HG02623 (cell line): Measurements from ENCODE around the gene LDLRAD4.

Source experiments
- ATAC-seq: cut with Tn5 transposase; IDR thresholded peaks from one replicate; pipeline ENCODE4 v1.9.1; 2021; ENCODE audit warnings: moderate library complexity; ENCODE audit not compliant: unreplicated experiment

Gene LDLRAD4

DNA sequence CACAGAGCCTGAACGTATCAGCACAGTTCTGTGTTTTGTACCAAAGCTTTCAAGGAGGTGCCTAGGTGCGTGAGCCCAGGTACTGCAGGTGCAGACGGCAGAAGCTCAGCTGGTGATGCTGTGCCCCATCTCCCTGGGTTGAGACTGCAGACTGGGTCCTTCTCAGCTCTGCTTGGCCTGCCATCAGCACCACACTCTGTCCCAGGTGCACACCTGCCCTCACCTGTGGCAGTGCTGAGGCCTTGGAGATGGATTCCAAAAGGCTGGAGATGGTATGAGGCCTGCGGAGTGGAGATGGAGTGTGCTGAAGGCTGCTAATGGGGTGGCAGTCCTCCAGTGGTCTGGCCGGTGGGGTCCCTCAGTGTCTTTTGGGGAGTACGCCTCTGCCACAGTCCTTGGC lies 9.3 kb downstream of the LDLRAD4 start:
- ATAC-seq = no peak

DNA sequence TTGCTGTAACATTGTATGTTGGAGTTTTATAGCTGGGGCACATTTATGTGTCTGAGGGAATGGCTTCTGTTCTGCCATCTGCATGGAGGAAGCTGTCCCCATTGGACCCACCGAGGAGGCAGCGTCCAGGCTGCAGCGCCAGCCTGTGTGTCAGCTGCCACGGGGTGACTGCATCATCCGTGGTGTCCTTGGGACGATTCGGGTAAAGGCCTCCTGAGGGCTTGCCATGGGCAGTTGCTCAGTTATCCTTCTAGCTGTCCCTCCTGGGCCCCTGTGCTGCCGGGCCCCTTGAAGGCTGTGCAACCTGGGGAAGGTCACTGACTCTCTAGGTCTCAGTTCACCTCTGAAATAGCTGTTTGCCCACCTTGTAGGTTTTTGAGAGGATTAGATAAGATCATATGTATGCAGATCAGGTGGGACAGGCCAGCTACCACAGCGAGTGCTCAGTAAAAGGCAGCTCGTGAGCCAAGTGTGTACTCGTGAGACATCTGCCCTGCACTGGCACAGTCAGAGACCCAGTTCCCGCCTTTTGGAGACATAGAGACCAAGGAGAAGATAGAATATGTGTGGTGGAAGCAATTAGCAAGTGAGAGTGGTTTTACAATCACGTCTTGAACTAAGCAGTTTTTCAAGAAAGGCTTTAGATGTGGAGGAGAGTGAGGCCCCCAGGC lies 10.6 kb downstream of the LDLRAD4 start:
- ATAC-seq = no peak

DNA sequence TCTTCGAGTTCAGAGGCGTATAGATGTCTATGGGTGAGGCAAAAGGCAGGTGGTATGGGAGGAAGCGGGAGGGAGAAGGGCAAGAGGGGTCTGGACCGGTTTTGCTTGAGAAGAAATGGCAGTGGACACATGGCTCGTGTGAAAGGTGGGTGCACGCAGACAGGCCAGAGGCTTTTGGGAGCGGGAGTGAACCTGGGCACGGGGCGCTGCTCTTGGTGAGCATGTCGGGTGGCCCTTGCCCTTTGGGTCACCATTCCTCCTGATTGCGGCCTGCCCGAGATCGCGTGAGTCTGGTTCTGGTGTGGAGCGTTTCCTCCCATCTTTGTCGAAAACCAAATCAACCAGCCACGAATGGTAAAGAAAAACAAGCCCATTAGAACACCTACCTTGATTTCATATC lies 12.6 kb downstream of the LDLRAD4 start:
- ATAC-seq = no peak

DNA sequence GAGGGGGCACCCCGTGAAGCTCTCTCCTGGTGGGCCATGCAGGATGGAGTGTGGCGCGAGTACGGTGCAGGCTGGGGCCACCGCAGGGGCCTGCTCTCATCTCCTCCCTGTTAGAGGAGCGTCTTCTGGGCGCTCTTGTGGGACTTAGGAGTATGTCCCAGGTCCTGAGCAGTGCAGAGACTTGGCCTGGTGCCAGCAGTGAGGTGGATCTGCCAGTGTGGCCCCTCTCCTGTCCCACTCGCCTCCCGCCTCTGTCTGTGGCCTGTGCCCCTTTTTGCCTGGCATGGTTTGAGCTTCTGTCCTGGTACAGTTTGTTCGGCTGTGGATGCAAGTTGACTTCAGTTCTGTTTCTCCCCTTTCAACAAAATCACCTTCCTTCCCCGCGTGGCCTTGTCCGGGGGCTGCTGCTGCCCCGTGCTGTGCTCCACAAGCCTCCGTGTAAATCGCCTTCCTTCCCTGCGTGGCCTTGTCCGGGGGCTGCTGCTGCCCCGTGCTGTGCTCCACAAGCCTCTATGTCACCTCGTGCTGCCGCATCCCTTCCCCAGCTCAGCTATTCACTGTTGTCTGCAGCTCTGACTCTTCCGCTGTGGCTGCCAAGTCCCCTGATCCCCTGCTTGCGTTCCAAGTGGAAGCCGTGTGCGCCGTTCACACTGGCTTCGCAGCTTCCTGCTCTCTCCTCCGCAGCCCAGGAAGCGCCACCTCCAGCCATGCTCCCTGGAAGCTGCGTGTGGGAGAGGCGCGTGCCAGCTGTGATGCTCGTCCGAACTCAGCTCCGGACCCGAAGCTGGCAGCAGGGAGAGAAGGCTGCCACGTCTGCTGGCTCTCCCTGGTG lies 13.7 kb downstream of the LDLRAD4 start:
- no peak for ATAC-seq

DNA sequence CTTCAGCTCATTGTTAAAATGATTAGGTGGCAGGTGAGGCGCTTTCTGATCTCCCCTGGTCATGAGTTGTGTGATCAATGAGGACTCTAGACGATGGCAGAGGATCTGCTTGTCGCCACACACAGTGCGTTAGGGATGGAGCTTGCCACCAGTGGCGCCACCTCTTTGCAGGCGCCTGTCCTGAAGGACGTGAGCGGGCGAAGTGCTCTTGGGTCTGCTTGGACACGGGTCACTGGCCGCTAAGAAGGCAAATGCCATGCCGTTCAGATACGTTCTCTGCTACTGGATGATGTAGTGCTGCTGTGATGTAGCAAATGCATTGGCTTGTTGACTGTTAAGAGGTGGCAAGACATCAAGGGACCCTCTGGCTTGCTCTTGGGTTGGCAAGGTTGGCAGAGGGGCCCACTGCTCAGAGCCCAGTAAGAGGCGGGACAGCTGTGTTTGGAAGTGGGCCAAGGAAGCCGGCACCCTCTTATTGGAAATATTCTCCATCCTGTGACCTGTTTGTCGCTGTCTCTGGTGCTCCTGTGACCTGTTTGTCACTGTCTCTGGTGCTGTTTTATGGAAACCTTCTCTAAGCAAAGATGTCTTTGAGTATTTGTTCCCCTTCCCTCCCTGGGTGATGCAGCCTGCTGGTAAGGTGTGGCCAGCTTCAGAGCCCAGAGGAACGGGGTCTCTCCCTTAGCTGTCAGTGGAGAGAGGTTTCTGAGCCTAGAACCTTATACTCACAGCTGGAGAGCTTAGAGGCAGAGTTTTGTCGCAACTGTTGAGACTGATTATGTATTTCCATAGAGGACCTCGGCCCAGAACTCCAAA lies 14.6 kb downstream of the LDLRAD4 start:
- no peak for ATAC-seq

DNA sequence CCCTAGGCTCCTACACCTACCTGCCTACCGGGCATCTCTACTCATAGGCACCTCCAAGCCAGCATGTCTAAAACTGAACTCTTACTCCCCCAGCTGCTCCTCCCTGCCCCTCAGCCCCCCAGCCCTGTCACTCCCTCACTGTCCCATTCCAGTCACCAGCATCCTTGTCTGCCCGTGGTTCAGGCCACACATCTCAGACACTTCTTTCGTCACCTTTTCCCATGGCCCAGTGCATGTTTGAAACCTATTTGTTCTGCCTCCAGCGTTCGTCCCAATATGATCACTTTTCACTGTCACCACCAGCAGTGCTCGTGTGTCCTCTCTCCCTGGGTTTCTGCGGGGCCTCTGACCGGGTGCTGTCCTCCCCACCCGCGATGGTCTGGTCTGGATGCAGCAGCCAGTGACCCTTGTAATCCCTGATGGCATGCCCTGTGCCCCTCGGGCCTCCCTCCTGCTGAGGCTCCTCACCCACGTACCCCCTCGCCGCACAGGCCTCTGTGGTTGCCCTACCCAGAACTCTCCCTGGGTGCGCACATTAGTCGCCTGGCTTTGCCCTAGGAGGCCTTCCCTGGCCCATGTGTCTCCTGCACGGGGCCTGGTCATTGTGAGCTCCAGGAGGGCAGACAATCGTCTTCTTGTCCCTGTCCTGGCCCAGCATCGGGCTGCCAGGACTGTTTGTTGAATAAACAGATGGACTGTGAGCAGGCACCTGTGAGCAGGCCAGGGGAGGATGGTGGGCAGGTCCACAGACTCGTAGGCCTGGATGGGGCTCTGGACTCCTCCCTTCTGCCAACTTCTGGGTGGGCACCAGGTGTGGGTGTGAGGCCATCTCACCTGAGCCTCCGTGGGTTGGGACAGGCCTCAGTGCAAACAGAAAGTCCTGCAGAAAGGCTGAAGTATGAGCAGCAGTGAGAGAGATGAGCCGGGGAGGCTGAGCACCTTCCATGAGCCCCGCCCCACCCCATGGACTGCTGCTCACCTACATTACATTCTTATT lies 15.5 kb downstream of the LDLRAD4 start:
- no peak for ATAC-seq

DNA sequence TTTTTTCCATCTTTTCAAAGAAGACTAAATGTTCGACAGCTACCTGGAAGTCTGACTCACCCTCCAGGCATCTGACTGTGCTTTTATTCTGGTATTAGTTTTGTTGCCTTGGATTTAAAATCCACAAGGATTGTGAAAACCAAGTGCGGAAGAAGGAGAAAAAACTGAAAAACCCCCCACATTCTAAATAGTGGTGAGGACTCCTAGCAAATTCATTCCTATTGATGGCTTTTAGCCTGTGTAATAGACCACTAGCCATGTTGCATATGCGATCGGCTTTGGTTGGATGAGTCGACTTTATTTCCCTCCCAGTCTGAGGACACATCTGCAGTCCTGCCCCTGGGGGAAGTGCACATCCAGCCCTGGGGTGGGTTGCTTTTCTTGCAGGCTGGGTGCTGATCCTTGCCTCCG lies 16.9 kb downstream of the LDLRAD4 start:
- no peak for ATAC-seq

DNA sequence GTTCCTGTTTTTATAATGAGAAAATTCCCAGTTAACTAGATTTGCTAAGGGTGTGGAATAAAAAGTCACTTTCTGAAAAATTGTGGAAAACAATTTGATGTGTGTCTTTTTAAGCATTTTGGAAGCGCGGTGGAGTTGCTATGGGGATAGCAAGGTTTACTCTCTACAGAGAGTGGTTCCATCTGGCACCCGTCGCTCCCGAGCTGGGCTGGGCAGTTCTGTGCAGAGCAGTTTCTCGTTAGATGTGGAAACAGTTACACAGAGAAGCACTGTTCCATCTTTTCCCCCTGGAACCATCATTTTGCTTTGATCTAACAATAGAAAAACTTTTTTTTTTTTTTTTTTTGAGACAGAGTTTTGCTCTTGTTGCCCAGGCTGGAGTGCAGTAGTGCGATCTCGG lies 17.4 kb downstream of the LDLRAD4 start:
- ATAC-seq = no peak

DNA sequence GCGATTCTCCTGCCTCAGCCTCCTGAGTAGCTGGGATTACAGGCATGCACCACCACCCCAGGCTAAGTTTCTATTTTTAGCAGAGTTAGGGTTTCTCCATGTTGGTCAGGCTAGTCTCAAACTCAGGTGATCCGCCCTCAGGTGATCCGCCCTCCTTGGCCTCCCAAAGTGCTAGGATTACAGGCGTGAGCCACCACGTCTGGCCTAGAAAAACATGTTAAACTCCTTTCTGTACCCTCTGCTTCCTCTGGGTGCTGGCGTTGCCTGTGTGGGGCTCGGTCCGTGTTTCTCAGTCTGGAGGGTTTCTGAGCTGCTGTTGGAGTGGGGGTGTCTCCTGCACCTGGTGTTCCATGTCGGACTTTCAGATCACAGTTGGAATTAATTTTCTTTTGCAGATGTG lies 17.9 kb downstream of the LDLRAD4 start:
- ATAC-seq = no peak

DNA sequence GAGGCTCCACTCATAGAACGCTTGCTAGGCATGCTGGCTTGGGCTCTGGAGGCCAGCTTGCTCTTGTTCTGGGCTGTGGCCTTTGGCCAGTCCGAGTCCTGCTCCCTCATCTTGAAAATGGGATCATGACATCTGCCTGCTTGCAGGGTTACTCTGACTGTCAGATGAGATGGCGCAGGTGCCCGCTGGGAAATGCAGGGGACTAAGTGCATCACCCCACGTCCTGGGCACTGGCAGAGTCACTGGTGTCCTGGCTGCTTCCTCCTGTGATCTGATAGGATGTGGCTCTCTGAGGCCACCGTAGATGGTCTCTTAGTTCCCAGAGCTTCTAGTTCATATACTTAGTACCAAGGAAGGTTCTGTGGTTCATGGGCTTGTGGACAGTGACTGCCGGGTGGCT lies 18.5 kb downstream of the LDLRAD4 start:
- ATAC-seq = no peak

DNA sequence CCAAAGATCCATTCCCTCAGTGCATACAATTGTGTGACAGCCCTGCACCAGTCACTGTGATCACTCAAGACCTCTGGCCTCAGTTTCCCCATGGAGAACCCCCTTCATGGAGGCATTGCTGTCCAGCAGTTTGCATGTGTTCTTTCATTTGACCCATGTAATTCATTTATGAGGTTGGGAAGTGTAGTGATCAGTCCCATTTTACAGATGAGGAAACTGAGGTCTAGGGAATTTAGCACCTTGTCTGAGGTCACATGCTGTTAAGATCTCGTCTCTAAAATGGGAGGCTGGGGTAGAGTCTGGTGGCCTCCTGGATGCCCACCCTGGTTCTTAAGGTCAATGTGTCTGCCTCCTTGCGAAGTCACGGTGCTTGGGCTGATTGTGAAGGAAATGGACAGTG lies 19.1 kb downstream of the LDLRAD4 start:
- ATAC-seq = no peak

DNA sequence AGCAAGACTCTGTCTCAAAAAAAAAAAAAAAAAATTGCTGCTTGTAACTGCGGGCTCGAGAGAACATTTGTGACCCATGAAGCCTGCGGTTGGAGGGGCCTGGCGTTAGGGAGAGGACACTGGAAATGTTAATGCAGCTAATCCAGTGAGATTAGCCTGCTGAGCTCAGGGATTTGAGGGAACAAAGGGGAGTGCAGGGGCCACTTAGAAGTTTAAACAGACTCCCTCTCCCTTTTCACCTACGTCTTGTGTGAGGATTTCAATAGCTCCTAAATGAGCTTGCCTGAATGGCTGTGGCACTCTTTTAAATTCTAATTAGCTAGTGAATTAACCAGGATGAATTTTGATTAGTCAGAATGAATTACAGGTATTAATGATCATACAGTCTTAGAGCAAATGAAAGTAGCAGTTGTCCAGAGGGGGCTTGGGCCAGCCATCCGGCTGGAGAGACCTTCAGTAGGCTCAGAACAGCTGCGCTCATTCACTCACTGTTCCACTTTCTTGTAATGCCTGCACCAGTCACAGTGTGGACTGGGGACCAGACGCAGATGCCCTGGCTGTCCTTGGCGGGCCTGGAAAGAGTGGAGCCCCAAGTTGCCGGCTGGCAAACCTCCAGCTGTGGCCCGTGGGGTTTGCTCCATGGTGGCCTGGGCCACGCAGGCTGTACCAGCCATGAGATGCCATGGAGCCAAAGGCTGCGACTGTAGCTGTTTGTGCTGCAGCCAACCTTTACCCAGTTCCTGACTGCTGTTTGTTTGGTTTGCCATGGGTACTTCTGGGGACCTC lies 20.8 kb downstream of the LDLRAD4 start:
- ATAC-seq = no peak

DNA sequence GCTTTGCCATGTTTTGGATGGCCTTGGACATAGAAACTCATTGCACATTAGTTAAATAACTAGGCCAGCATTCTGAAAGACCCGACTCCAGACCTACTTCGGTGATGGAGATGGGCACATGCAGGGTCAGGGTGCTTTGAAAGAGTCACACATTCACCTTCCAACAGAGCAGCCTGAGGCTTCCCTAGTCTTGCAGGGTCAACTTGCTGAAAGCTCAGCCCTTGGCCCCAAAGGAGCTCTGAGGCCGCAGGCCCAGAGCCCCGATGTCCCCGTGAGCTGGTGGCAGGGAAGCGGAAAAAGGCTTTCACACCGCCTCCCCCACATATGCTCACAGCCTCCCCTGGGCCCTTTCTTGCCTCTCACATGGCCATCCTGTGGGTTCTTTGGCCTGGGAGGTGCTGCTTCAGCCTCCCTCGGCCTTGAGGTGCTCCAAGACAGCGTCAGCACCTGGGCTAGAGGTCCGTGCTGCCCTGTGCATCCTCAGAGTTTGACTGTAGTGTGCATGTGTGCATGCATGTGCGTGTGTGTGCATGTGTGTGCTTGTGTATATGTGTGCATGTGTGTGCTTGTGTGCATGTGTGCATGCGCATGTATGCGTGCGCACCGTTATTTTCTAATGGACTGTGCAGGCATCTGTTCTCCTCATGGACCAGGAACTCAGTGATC lies 21.6 kb downstream of the LDLRAD4 start:
- ATAC-seq = no peak

DNA sequence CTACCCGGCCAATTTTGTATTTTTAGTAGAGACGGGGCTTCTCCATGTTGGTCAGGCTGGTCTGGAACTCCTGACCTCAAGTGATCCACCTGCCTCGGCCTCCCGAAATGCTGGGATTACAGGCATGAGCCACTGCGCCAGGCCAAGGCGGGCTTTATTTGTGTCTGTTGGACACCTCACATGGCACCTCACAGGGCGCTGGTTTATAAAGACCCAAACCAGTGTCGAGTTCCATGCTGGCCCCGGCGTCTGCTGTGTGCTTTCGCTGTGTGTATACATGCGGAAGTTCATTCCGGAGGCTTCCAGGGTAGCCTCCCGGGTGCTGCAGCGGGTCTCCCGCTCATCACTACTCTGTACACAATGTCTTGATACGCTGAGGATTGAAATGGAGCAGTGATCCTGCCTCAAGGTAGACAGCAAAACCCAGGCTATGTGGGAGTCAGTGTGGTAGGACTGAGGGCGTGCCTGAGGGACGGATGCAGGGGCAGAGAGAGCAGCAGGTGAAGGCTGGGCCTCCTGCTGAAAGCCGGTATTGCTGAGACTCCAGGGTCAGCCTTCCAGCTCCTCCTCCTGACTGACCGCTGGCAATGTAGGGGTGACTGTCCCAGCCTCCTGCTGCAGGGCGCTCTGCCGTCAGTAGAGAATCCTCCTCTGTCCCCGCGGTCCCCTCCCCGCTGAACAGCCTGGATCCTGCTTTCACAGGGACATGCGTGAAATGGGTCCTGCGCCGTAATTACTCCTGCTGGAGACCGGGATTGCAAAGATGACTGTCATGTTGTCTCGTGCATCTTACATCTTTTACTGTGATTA lies 22.7 kb downstream of the LDLRAD4 start:
- ATAC-seq = no peak

DNA sequence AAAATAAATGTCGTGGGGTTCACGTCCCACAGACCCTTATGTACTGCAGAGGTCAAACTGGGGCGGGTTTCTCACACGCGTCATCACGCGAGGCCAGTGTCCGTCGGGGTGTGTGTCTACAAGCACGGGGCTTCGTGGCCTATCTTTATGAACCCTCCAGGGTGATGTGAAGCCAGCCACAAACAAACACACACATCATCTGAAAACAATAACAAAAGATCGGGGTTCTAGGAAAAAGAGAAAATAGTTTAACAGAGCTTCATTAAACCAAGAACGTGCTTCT lies 23.3 kb downstream of the LDLRAD4 start:
- no peak for ATAC-seq

DNA sequence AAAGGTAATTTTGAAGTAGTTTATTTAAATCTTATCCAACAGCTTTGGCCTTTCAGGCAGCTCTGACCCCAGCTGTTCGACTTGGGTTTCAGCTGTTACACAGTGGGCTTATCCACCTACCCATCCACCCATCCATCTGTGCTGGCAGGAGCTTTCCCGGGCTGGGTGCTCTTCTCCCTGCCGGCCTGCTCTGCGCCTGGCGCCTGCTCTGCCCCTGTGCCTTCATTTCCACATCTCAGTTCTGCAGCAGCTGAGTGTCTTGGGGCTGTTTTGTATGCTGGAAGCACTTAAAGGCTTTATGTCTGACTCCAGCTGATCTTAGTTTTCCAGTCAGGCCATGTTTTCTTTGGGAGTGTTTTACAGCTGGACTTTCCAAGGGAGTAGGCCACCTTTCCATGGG lies 24.2 kb downstream of the LDLRAD4 start:
- ATAC-seq = no peak

DNA sequence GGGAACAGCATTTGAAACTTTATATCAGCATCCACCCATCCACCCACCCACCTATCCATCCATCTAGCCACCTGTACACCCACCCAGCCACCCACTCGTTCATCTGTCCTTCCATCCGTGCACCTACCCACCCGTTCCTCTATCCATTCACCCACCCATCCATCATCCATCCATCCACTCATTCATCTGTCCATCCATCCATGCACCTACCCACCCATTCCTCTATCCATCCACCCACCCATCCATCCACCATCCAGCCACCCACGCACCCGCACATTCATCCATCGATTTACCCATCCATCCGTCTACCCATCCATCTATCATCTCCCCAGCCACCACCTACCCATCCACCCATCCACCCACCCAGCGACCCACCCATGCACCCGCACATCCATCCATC lies 24.8 kb downstream of the LDLRAD4 start:
- ATAC-seq = no peak

DNA sequence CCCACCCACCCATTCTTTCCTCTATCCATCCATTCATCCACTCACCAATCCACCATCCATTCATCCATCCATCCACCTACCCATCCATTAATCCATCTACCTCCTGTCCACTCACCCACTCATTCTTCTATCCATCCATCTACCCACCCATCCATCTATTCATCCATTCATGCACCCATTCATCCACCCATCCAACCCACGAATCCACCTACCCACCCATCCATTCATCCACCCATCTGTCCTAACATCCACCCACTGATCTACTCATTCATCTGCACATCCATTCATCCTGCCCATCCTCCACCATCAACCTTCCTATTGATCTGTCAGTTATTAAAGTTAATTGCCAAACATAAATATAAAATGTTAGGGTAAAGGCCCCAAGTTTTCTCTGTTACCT lies 25.6 kb downstream of the LDLRAD4 start:
- ATAC-seq = no peak
